Measurements from ENCODE around the gene GPC6.

- TF ChIP-seq CTCF (IDR thresholded peaks at IDR 0.05; ENCODE audit: low read depth, low read length) (no peak), MYC (IDR thresholded peaks at IDR 0.05; ENCODE audit: low read depth, low read length) (no peak)
These were observed 1074.9 kb downstream of the GPC6 start for GRCh38 chr13:94301487-94301886.

Measured in NB4 (cell line).